SKM-1 treated with dmso at 0.1 percent for 144 hours (cell line): ENCODE measurements around the gene POLD3.
"Not testable (repeated sequence)": the region's sequence is repeated elsewhere in the genome, so short reads cannot be mapped to it uniquely, and the experiment has no call there.

Experiments used
- DNase-seq: peaks from one replicate; lab custom pipeline; 2025; ENCODE audit not compliant: unreplicated experiment; lab: John Stamatoyannopoulos, UW

The POLD3 gene

DNA sequence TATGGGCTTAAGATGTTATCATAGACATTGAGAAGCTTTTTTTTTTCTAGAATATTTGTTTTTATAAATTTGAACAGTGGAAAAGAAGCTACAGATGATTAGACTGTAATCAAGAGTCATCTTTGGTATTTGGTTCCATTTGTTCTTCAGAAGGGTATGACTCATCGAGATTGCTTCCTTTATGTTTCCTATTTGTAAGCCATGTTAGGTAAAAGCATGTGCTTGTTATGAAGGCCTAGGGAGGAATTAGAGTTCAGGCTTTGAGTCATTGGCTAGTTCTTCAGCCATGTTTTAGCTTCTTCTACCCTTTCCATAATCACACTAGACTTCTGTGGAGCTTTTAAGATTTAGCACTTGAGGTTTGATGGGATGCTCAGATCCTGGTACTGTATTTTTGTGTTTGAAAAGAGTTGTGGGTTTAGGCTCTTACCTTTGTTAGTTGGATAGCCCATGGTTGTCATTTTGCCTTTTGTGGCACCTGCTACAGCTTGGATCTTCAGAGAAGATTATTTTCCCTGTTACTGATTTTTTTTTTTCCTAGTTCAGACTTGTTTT is 44.3 kb downstream of the POLD3 start:
- no peak for DNase-seq

GRCh38 chr11:74637700-74638099 is 45.3 kb downstream of the POLD3 start:
- DNase-seq = no peak

DNA sequence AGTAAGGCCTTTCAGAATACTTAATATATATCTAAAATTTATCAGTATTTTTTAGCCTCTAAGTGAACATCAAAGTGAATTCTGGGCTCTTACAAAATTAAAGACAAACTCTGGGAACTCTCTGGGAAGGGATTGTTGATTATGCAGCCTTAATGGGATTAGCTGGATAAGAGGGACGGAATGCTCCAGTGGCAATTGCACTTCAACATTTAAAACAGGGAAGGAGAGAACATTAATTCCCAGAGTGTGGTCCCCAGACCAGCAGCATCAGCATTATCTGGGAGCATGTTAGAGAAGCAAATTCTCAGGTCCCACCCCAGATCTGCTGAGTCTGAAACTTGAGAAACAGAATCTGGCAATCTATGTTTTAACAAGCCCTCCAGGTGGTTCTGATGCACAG is 46.5 kb downstream of the POLD3 start:
- DNase-seq = no peak

GRCh38 chr11:74639533-74639932 is 47.2 kb downstream of the POLD3 start:
- no peak for DNase-seq

DNA sequence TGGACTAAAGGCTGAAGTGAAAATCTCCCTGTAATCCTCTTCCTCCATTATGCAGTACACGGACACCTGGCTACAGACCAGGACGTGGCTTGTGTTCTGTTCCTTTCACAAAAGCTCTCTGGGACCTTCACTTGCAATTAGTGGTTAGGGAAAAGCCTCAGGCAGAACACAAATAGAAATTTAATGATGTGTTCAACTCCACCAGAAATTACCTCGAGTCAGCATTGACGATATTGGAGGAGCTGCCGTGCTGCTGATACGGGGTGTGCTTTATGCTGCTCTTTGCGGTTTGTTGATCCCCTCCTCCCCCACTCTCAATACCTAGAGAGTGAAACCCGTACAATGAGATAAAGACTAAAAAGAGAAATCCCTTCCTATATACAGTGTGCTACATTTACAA is 48.9 kb downstream of the POLD3 start:
- no peak for DNase-seq

GRCh38 chr11:74641905-74642304 is 49.5 kb downstream of the POLD3 start:
- no peak for DNase-seq

DNA sequence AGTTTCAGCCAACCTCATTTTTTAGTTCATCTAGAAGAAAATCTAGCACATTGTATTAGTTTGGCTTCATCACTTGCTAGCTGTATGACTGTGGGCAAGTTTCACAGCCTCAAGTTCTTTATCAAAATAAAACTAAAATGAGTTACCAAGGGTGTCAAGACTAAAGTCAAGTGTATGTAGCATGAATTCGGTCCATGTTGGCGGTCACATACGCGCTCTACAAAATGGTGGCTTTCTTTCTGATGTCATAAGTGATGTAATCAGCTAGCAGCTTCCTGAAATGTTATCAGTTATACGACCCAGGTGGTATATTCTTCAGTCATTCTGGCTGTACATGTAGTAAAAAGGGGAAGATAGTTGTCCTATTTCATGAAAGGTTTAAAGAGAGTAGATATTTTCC is 50.5 kb downstream of the POLD3 start:
- no peak for DNase-seq

GRCh38 chr11:74644081-74644480 is 51.7 kb downstream of the POLD3 start:
- no peak for DNase-seq

DNA sequence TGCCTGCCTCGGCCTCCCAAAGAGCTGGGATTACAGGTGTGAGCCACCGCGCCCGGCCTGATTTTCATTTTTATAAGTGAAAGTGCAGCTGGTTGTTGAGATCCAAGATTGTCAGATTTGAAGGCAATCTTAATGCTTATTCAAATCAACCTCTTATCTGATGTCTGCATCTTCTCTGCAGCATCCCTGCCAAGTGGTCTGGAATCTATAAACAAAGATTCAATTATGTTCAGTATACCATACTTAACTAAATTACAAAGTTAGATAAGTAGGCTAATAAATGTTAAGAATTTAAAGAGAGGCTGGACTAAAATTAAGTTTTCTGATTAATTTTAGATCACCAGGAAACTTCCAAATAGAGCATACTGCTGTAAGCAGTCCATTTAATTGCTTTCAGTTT is 53.8 kb downstream of the POLD3 start:
- no peak for DNase-seq

DNA sequence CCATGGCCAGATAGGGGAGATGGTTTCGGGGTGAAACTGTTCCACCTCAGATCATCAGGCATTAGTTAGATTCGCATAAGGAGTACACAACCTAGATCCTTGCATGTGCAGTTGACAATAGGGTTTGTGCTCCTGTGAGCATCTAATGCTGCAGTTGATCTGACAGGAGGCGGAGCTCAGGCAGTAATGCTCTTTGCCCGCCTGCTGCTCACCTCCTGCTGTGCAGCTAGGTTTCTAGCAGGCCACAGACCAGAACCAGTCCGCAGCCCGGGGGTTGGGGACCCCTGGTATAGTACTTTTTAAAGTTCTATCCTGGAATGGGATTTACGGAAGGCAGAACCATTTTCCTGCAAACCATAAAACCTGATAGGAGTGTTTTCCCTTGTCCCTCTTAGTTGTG is 54.6 kb downstream of the POLD3 start:
- DNase-seq = no peak

GRCh38 chr11:74647404-74647803 is 55.0 kb downstream of the POLD3 start:
- no peak for DNase-seq

GRCh38 chr11:74647831-74648230 is 55.4 kb downstream of the POLD3 start:
- DNase-seq = no peak

DNA sequence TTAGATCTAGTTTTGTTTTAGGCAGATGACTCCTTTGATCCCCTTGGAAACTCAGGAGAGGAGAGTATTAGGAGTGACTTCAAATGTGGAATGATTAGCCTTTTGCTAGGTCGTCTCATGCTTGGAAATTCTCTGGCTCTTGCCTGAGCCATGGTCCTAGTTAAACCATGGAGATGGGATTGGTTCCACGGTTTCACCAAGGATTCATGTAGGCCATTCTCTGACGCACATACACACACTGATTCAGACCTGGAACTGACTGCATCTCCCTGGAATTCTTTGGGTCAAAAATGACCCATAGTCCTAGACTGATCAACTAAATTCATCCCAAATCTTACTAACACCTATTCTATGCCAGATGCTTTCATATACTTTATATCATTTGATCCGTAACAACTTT is 56.5 kb downstream of the POLD3 start:
- no peak for DNase-seq

- no peak for DNase-seq
Observed at GRCh38 chr11:74650498-74650897, 58.1 kb downstream of the POLD3 start.

DNA sequence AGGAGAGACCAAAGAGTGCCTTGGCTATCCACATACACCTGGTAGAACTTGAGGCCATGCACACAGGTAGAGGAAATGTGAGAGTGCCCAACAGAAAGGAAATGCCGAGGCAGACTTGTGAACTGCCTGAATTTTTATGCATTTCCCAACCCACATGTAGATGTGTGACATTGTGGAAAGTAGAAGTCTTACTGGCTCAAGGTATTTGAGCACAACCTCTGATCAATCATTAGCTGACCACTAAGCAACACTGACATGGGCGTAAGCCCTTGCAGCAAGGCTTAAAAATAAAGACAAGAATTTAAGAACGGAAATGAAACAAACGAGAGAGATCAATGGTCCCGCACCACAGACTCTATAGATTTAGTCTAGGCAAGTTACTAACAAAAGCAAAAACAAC is 62.6 kb downstream of the POLD3 start:
- no peak for DNase-seq

DNA sequence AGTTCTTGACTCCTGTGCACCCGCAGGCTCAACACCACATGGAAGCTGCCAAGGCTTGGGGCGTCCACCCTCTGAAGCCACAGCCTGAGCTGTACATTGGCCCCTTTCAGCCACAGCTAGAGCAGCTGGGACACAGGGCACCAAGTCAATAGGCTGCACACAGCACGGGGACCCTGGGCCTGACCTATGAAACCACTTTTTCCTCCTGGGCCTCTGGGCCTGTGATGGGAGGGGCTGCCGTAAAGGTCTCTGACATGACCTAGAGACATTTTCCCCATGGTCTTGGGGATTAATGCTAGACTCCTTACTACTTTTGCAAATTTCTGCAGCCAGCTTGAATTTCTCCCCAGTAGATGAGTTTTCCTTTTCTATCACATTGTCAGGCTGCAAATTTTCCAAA is 66.7 kb downstream of the POLD3 start:
- DNase-seq = not testable (repeated sequence)

- DNase-seq = no peak
Observed at GRCh38 chr11:74662487-74663103, 70.2 kb downstream of the POLD3 start.

DNA sequence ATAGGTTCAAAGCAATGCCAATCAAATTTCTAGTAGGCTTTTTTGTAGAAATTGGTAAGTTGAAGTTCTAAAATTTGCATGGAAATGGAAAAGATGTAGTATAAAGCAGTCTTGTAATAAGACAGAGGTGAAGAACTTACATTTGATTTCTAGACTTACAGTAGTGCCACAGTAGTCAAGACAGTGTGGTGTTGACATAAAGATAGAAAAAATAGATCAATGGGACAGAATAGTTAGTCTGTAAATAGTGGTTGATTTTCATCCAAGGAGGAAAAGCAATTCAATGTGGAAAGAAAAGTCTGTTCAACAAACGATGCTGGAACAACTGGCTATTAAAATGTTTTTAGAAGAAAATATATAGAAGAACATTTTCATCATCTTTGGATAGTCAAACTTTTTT is 70.9 kb downstream of the POLD3 start:
- DNase-seq = no peak

- no peak for DNase-seq
Observed at GRCh38 chr11:74669211-74670160, 77.1 kb downstream of the POLD3 start.

GRCh38 chr11:74670171-74670570 is 77.8 kb downstream of the POLD3 start:
- DNase-seq = no peak

- DNase-seq = no peak
Observed at GRCh38 chr11:74671520-74672196, 79.3 kb downstream of the POLD3 start.
